HepG2 (cell line): ENCODE measurements around the gene SMAD3. TPM values are rescaled to one million over a fixed set of nuclear protein-coding genes. Genes with fewer than 3 reads are reported as not detected.

Experiments
- ATAC-seq: fragments of 200-7000 bp; cut with Tn5 transposase; 3 replicates; pipeline ENCODE4 v1.9.1; 2020; ENCODE audit warnings: mild to moderate bottlenecking, moderate library complexity
- BruUV-seq: library from RNA; stranded (reverse); fragments of 400-500 nt; replicated peaks from 2 replicates; lab custom pipeline; 2021; lab: Mats Ljungman, UMichigan
- CTCF ChIA-PET: fragments of 300-600 bp; formaldehyde crosslinking; extraction: SDS; loops from one replicate; lab custom pipeline; 2021; ENCODE audit warnings: low total read pairs, inconsistent platforms, low intra/inter-chr PET ratio; lab: Yijun Ruan, JAX
- POLR2A ChIA-PET: fragments of 350-600 bp; sonication (Branson Sonifier 250); formaldehyde crosslinking; loops from one replicate; lab custom pipeline; 2020; ENCODE audit warnings: antibody characterized with exemption, inconsistent platforms; lab: Yijun Ruan, JAX
- DNase-seq: peaks from one replicate; pipeline ENCODE4 v3.0.0-alpha.2; 2015; ENCODE audit warnings: low spot score
- FAIRE-seq: peaks from 3 replicates; lab custom pipeline; 2011; peaks lifted over from hg19 to GRCh38; lab: Jason Lieb, UNC
- H2AFZ ChIP-seq: one replicate; pipeline ENCODE4 v1.6.1; 2011; ENCODE audit warnings: low read length, inconsistent platforms
- H3K27ac ChIP-seq: fragments of 300-600 bp; 3 replicates; pipeline ENCODE4 v1.8.0; 2011; ENCODE audit warnings: mixed run types, mild to moderate bottlenecking, mixed read lengths, low read length, inconsistent platforms; ENCODE audit not compliant: insufficient read depth; ENCODE audit errors: extremely low read length
- H3K27me3 ChIP-seq, 2 experiments: fragments of 200-600 bp in 1 of 2; 2 replicates in 1 of 2; 3 replicates in 1 of 2; pipeline versions ENCODE4 v1.6.0 to v1.8.0; 2011; ENCODE audit warnings: low read length in 2 of 2, mild to moderate bottlenecking in 2 of 2, moderate library complexity in 2 of 2, inconsistent platforms in 1 of 2; ENCODE audit not compliant: insufficient read depth in 2 of 2, control insufficient read depth in 1 of 2
- H3K36me3 ChIP-seq, 2 experiments: fragments of 200-600 bp in 1 of 2; replicated peaks in 1 of 2; 2 replicates in 1 of 2; 3 replicates in 1 of 2; pipeline versions ENCODE4 v1.5.1 to v1.8.0; 2011; ENCODE audit warnings: low read length in 2 of 2, inconsistent platforms in 1 of 2; ENCODE audit not compliant: insufficient read depth in 2 of 2, control insufficient read depth in 1 of 2
- H3K4me1 ChIP-seq: 2 replicates; pipeline ENCODE4 v1.5.1; 2012; ENCODE audit warnings: low read length, inconsistent platforms; ENCODE audit not compliant: insufficient read depth
- H3K4me2 ChIP-seq: 2 replicates; pipeline ENCODE4 v1.6.0; 2011; ENCODE audit warnings: low read depth, low read length, inconsistent platforms
- H3K4me3 ChIP-seq, 3 experiments: fragments of 200-600 bp in 1 of 3; sonication (generic), shearing (Covaris generic) in 1 of 3; replicated peaks in 1 of 3; 2 replicates each; pipeline ENCODE4 v1.5.1; 2011 to 2016; ENCODE audit warnings: low read length in 3 of 3, inconsistent platforms in 2 of 3, low read depth in 2 of 3, mild to moderate bottlenecking in 2 of 3, control low read depth in 1 of 3, mixed read lengths in 1 of 3; ENCODE audit not compliant: insufficient read depth in 1 of 3
- H3K79me2 ChIP-seq: one replicate; pipeline ENCODE4 v1.6.1; 2011; ENCODE audit warnings: low read length, inconsistent platforms; ENCODE audit not compliant: insufficient read depth
- H3K9ac ChIP-seq: 2 replicates; pipeline ENCODE4 v1.6.0; 2011; ENCODE audit warnings: mild to moderate bottlenecking, low read depth, low read length, inconsistent platforms; ENCODE audit not compliant: insufficient read depth
- H3K9me3 ChIP-seq: 2 replicates; pipeline ENCODE4 v1.5.1; 2012; ENCODE audit warnings: mild to moderate bottlenecking, low read length
- H4K20me1 ChIP-seq: 2 replicates; pipeline ENCODE4 v1.6.0; 2011; ENCODE audit warnings: inconsistent platforms, mild to moderate bottlenecking, low read length, moderate library complexity; ENCODE audit not compliant: insufficient read depth
- REPIN1 ChIP-seq: sonication (generic); formaldehyde crosslinking; IDR thresholded peaks from 2 replicates; pipeline ENCODE4 v1.8.0; 2022; ENCODE audit warnings: missing genetic modification reagents, low read depth, mild to moderate bottlenecking, borderline replicate concordance
- ZSCAN31 ChIP-seq: sonication (generic); formaldehyde crosslinking; IDR thresholded peaks from 2 replicates; pipeline ENCODE4 v1.5.0; 2020; ENCODE audit warnings: low read depth, mild to moderate bottlenecking, missing genetic modification reagents
- WGBS: methylation state at CpG from one replicate; pipeline ENCODE4 v1.1.6; 2017; ENCODE audit warnings: low lambda C conversion rate; 5-methylcytosine and 5-hydroxymethylcytosine counted together
- in situ Hi-C: cut with HindIII; loops from 2 replicates; pipeline ENCODE4 v1.10.0; 2017; ENCODE audit warnings: low pct_unique_long_range_greater_than_20kb; ENCODE audit not compliant: extremely low pct_ligation_motif_present
- intact Hi-C: fragments of 100-400 bp; cut with micrococcal nuclease; formaldehyde crosslinking; loops from one replicate; pipeline ENCODE4 v1.10.0; 2022; ENCODE audit not compliant: unreplicated experiment
- polyA plus RNA-seq, 8 experiments: library from polyadenylated mRNA; depleted of rRNA in 3 of 8; stranded (reverse) in 7 of 8; unstranded in 1 of 8; fragments of >200 nt; fragmentation: Illumina TruSeq in 4 of 8; extraction: Trizol in 4 of 8; gene quantifications; 2 replicates each; pipeline versions ENCODE4 v1.2.1 to v1.2.3, GENCODE V29; 2011 to 2016; ENCODE audit warnings: low read depth in 4 of 8, missing spikeins in 1 of 8, mixed read lengths in 1 of 8; ENCODE audit not compliant: insufficient read depth in 1 of 8
- total RNA-seq, 5 experiments: library from RNA; depleted of rRNA; stranded (reverse); fragments of >200 nt; fragmentation: Illumina TruSeq; extraction: Trizol; gene quantifications; 2 replicates each; pipeline ENCODE4 v1.2.3, GENCODE V29; 2016; ENCODE audit warnings: low read depth in 1 of 5

The SMAD3 gene
- total and polyA plus RNA-seq, 2 of the 13 experiments (the other 11 are each of a cell fraction or from before 2014, with no cell fraction given) = 8.6 to 56.3 TPM

DNA sequence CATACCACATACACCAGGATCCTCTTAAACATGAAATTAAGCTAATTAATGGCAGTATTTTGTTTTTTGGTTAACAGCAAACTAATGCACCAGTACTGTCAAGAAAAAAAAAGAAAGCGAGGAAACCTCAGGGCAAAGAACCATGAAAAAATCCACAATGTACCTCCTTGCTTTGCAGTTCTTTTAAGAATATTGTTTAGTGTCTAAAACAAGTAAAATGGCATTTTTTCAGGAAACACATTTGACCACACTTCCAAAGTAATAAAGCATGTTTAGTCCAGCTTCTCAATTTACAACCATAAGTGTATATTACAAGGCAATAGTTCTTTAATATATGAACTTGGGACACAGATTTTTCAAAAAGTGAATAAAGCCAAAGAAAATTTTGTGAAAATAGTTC lies 162.4 kb downstream of the SMAD3 start:
- in situ Hi-C loops (no loop called here), intact Hi-C loops (no loop called here)
- ChIA-PET CTCF (no interaction called here), POLR2A (no interaction called here)
- Histone ChIP-seq H3K4me1 (peaks cover 7% of the 10 kb centered on the region), H4K20me1 (no peaks in the 10 kb centered on the region), H3K27ac (no peak overlapping the region), H3K36me3 (peaks cover 2 to 7% of the 10 kb centered on the region in 2 experiments; a peak in 1 of 5 replicates), H3K4me2 (no peak overlapping the region), H3K79me2 (no peaks in the 10 kb centered on the region), H3K27me3 (no peaks in the 10 kb centered on the region), H3K9me3 (no peaks in the 10 kb centered on the region), H3K9ac (no peak overlapping the region), H2AFZ (no peak overlapping the region), H3K4me3 (no peak overlapping the region)
- 95% methylated on average over 1 of the region's 1 CpG for WGBS
- no TSS peak for BruUV-seq
- ATAC-seq (no peak), DNase-seq (no peak), FAIRE-seq (no peak)
- no peak for TF ChIP-seq ZSCAN31 (CRISPR knock-in tag)

- POLR2A ChIA-PET = no interaction called here
- Histone ChIP-seq H2AFZ (no peak overlapping the region), H3K36me3 (peaks cover 2 to 7% of the 10 kb centered on the region in 2 experiments; a peak in 1 of 5 replicates), H3K79me2 (no peaks in the 10 kb centered on the region), H3K27ac (no peak overlapping the region), H3K4me3 (no peak overlapping the region), H4K20me1 (no peaks in the 10 kb centered on the region), H3K4me2 (no peak overlapping the region), H3K9ac (no peak overlapping the region), H3K9me3 (no peaks in the 10 kb centered on the region), H3K27me3 (no peaks in the 10 kb centered on the region), H3K4me1 (peaks cover 11% of the 10 kb centered on the region)
- in situ Hi-C loops = no loop called here
- no TSS peak for BruUV-seq
- DNase-seq = no peak
- ATAC-seq = no peak
- 94% methylated on average over 1 of the region's 1 CpG for WGBS
- no peak for TF ChIP-seq REPIN1
- no peak for FAIRE-seq
- CTCF ChIA-PET = no interaction called here
- intact Hi-C loops = no loop called here
Observed at GRCh38 chr15:67228286-67228685, 162.9 kb downstream of the SMAD3 start.
